Spleen (tissue), 11 donors: Measurements from ENCODE around the gene UST. TPM values are rescaled to one million over a fixed set of nuclear protein-coding genes. Genes with fewer than 3 reads are reported as not detected.

Experiments
- DNase-seq: peaks from one replicate; pipeline ENCODE4 v3.0.0-alpha.2; 2020
- H3K27ac ChIP-seq, 8 donors: fragments of 200-600 bp; sonication (generic) in 7 of 8; 1 replicate in 4 of 8; 2 replicates in 4 of 8; pipeline versions ENCODE4 v1.5.0 to v1.8.0; 2016 to 2021; ENCODE audit warnings: inconsistent platforms in 4 of 8, mild to moderate bottlenecking in 4 of 8, moderate library complexity in 1 of 8
- H3K27me3 ChIP-seq, 7 donors: fragments of 200-600 bp; sonication (generic) in 6 of 7; replicated peaks in 1 of 7; 1 replicate in 4 of 7; 2 replicates in 3 of 7; pipeline versions ENCODE4 v1.5.0 to v1.8.0; 2016 to 2021; ENCODE audit warnings: inconsistent platforms in 3 of 7, mild to moderate bottlenecking in 1 of 7
- H3K36me3 ChIP-seq, 6 donors: fragments of 200-600 bp; sonication (generic) in 5 of 6; 1 replicate in 4 of 6; 2 replicates in 2 of 6; pipeline versions ENCODE4 v1.5.0 to v1.8.0; 2016 to 2021; ENCODE audit warnings: inconsistent platforms in 2 of 6
- H3K4me1 ChIP-seq, 6 donors: fragments of 200-600 bp; sonication (generic) in 5 of 6; 1 replicate in 3 of 6; 2 replicates in 3 of 6; pipeline versions ENCODE4 v1.5.0 to v1.8.0; 2016 to 2021; ENCODE audit warnings: inconsistent platforms in 3 of 6
- H3K4me3 ChIP-seq, 8 donors: fragments of 200-600 bp; sonication (generic) in 7 of 8; 1 replicate in 4 of 8; 2 replicates in 4 of 8; pipeline versions ENCODE4 v1.5.0 to v1.8.0; 2016 to 2021; ENCODE audit warnings: inconsistent platforms in 4 of 8, mild to moderate bottlenecking in 4 of 8, moderate library complexity in 2 of 8
- H3K9me3 ChIP-seq, 8 donors: fragments of 200-600 bp; sonication (generic) in 7 of 8; 1 replicate in 4 of 8; 2 replicates in 4 of 8; pipeline versions ENCODE4 v1.5.0 to v1.8.0; 2016 to 2021; ENCODE audit warnings: inconsistent platforms in 4 of 8
- POLR2A ChIP-seq, 3 donors: fragments of 450-650 bp; IDR thresholded peaks; one replicate each; pipeline ENCODE4 v1.5.1; 2017; ENCODE audit warnings: antibody characterized with exemption in 3 of 3, mild to moderate bottlenecking in 1 of 3
- POLR2AphosphoS5 ChIP-seq, 3 donors: sonication (generic); formaldehyde crosslinking; IDR thresholded peaks; one replicate each; pipeline ENCODE4 v1.5.1; 2017; ENCODE audit warnings: antibody characterized with exemption in 3 of 3
- WGBS, 5 donors: extraction: QIAGEN DNeasy Blood & Tissue Kit in 3 of 5; methylation state at CpG; one replicate each; pipeline versions ENCODE4 v1.1.5 to v1.1.7; 2013 to 2018; 5-methylcytosine and 5-hydroxymethylcytosine counted together
- intact Hi-C: fragments of 100-400 bp; cut with DNase I; formaldehyde crosslinking; loops from one replicate; pipeline ENCODE4 v1.15.0; 2023; ENCODE audit warnings: low total_unique reads
- polyA plus RNA-seq, 3 donors: library from polyadenylated mRNA; stranded (reverse); fragments of 200-250 nt; gene quantifications; one replicate each; pipeline ENCODE4 v1.2.1, GENCODE V29; 2013
- total RNA-seq, 7 donors: library from RNA; depleted of rRNA in 3 of 7; stranded (reverse); fragments of >200 nt in 3 of 7; fragmentation: NEBNext Ultra II Directional in 4 of 7; extraction: Animal tissue kit (Norgen Biotek cat#: 25700) in 4 of 7; gene quantifications; one replicate each; pipeline versions ENCODE4 v1.1.0 to v1.2.1, GENCODE V29; 2016 to 2021
- TF ChIP-seq, protein P1 (sequence below), 11 experiments: fragments of 200-600 bp in 7 of 11; fragments of 450-650 bp in 4 of 11; sonication (generic) in 4 of 11; IDR thresholded peaks in 8 of 11; conservative IDR thresholded peaks in 3 of 11; 1 replicate in 7 of 11; 2 replicates in 4 of 11; pipeline versions ENCODE4 v1.4.0 to v1.8.0; 2016 to 2021; ENCODE audit warnings: antibody characterized with exemption in 11 of 11, inconsistent platforms in 4 of 11, mild to moderate bottlenecking in 1 of 11
- donor health status: healthy with polysubstance abuse.
- donor health status: DM: no; HTN: no; CAD: no; lungs with moderate emphysema.
- donor health status: DM: no; HTN: no; CAD: no.
- donor health status: Bipolar disorder and iron deficiency.
- donor health status: healthy.
- donor health status: DM: no; HTN: no; CAD: no.
- donor health status: DM: yes; HTN: yes; CAD: no.

The UST gene
- total and polyA plus RNA-seq, 10 donors = 6.4 to 26.8 (median 14.4) TPM

DNA sequence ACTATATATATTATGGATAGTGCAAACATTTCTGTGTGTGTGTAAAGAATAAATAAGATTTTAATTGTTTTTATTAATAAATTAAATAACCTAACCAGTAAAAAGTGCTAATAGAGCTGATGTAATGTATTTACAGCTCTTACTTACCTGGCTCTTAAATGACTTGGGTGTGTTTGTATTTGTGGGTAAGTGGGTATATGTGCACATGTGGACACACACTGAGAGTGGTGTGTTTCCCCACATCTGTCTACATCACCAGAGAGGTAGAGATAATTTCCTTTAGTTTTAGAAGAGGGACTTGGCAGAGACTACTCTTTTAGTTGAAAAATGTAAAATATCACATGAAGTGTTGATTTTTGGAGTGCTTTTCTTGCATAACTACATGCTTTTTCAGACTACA is 76.0 kb downstream of the UST start:
- H3K27ac ChIP-seq = no peak overlapping the region
- no peaks in the 10 kb centered on the region for H3K27me3 ChIP-seq
- no peak for DNase-seq
- H3K4me3 ChIP-seq = no peak overlapping the region
- intact Hi-C loops = no loop called here
- peaks cover 0 to 20% (median 7%) of the 10 kb centered on the region in 6 donors for H3K4me1 ChIP-seq
- no peaks in the 10 kb centered on the region for H3K9me3 ChIP-seq
- TF ChIP-seq, protein P1, sequence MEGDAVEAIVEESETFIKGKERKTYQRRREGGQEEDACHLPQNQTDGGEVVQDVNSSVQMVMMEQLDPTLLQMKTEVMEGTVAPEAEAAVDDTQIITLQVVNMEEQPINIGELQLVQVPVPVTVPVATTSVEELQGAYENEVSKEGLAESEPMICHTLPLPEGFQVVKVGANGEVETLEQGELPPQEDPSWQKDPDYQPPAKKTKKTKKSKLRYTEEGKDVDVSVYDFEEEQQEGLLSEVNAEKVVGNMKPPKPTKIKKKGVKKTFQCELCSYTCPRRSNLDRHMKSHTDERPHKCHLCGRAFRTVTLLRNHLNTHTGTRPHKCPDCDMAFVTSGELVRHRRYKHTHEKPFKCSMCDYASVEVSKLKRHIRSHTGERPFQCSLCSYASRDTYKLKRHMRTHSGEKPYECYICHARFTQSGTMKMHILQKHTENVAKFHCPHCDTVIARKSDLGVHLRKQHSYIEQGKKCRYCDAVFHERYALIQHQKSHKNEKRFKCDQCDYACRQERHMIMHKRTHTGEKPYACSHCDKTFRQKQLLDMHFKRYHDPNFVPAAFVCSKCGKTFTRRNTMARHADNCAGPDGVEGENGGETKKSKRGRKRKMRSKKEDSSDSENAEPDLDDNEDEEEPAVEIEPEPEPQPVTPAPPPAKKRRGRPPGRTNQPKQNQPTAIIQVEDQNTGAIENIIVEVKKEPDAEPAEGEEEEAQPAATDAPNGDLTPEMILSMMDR (IDR thresholded peaks at IDR 0.05 in 8 of 11, conservative IDR thresholded peaks at IDR 0.05 in 3 of 11) = no peak
- no peak for TF ChIP-seq POLR2A (IDR thresholded peaks at IDR 0.05)
- TF ChIP-seq POLR2AphosphoS5 (IDR thresholded peaks at IDR 0.05) = no peak
- H3K36me3 ChIP-seq = no peaks in the 10 kb centered on the region

DNA sequence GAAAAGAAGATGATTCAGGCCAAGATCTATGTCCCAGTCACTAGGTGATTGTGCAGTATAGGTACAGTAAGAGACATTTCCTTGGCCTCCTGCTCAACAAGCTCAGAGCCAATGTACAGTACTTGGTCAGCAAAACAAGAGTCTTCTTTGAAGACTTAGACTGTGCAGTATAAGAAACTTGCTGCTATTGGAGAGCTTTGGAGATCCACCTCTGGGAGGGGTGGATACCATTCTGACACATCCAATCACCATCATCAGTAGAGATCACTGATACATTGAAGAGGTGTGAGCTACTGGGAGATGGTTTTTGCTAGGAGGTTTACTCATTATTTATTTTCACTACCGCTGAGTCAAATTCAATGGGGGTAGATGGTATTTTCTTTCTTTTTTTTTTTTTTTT is 77.5 kb downstream of the UST start:
- intact Hi-C loops = no loop called here
- H3K4me3 ChIP-seq = no peak overlapping the region
- whole genome bisulfite sequencing, 5 donors = 88 to 97% (median 96%) methylated on average over 1 of the region's 1 CpG
- DNase-seq = no peak
- H3K36me3 ChIP-seq = no peaks in the 10 kb centered on the region
- H3K9me3 ChIP-seq = no peaks in the 10 kb centered on the region
- peaks cover 0 to 20% (median 7%) of the 10 kb centered on the region in 6 donors for H3K4me1 ChIP-seq
- no peak overlapping the region for H3K27ac ChIP-seq
- TF ChIP-seq POLR2A (IDR thresholded peaks at IDR 0.05) (no peak), POLR2AphosphoS5 (IDR thresholded peaks at IDR 0.05) (no peak)
- TF ChIP-seq, protein P1 (IDR thresholded peaks at IDR 0.05 in 8 of 11, conservative IDR thresholded peaks at IDR 0.05 in 3 of 11) = no peak
- H3K27me3 ChIP-seq = no peaks in the 10 kb centered on the region

DNA sequence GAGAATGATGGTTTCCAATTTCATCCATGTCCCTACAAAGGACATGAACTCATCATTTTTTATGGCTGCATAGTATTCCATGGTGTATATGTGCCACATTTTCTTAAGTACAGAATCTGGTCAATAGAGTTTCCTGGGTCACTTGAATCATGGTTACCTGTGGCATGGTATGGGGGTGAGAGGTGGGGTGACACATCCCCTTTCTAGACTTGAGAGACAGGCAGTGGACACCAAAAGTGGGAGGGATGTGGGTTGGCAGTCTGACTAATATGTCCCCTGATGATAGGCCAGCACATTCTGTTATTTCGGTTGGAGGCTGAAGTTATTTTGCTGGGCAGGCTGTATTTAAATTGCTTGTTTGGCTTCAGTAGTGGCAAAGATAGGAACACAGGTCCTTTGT is 78.1 kb downstream of the UST start:
- no peak overlapping the region for H3K27ac ChIP-seq
- H3K4me1 ChIP-seq = peaks cover 0 to 26% (median 8%) of the 10 kb centered on the region in 6 donors
- TF ChIP-seq, protein P1 (IDR thresholded peaks at IDR 0.05 in 8 of 11, conservative IDR thresholded peaks at IDR 0.05 in 3 of 11) = no peak
- no peak for TF ChIP-seq POLR2AphosphoS5 (IDR thresholded peaks at IDR 0.05)
- TF ChIP-seq POLR2A (IDR thresholded peaks at IDR 0.05) = no peak
- 83 to 100% (median 94%) methylated on average over 1 of the region's 1 CpG for WGBS, 5 donors
- no peaks in the 10 kb centered on the region for H3K27me3 ChIP-seq
- H3K4me3 ChIP-seq = no peak overlapping the region
- H3K9me3 ChIP-seq = no peaks in the 10 kb centered on the region
- intact Hi-C loops = no loop called here
- no peak for DNase-seq
- no peaks in the 10 kb centered on the region for H3K36me3 ChIP-seq

DNA sequence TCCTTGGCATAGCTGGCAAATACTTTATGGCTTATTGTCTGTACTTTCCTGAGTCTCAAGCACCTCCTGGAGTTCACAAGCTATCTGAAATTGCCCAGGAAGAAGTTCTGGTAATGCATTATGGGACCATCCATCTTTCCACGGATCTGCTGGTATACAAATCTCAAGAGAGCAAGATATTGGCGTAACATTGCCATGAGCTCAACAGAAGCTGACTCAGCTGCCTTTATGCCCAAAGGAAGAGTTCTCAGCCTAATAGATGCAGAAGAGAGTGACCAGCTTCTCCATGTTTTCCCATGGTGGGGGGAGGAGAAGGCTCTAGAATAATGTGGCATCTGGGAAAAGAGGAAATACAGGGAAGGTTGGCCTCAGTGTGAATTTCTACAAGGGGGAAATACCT is 78.7 kb downstream of the UST start:
- intact Hi-C loops = no loop called here
- Histone ChIP-seq H3K27me3 (no peaks in the 10 kb centered on the region), H3K9me3 (no peaks in the 10 kb centered on the region), H3K27ac (no peak overlapping the region), H3K4me3 (no peak overlapping the region), H3K4me1 (peaks cover 0 to 32% (median 11%) of the 10 kb centered on the region in 6 donors), H3K36me3 (no peaks in the 10 kb centered on the region)
- TF ChIP-seq, protein P1 (IDR thresholded peaks at IDR 0.05 in 8 of 11, conservative IDR thresholded peaks at IDR 0.05 in 3 of 11) = no peak
- TF ChIP-seq POLR2A (IDR thresholded peaks at IDR 0.05) = no peak
- no peak for TF ChIP-seq POLR2AphosphoS5 (IDR thresholded peaks at IDR 0.05)
- WGBS, 5 donors = 87 to 97% (median 94%) methylated on average over 2 of the region's 2 CpGs
- no peak for DNase-seq
